Measurements from ENCODE around the gene ZIC2.

- TF ChIP-seq POLR2A (IDR thresholded peaks at IDR 0.05) (no peak), CTCF (IDR thresholded peaks at IDR 0.05) (no peak), EP300 (IDR thresholded peaks at IDR 0.05) (no peak)
Measured at GRCh38 chr13:99998261-99998660, 16.7 kb downstream of the ZIC2 start.
